Keratinocyte (primary cell): Measurements from ENCODE around the gene BATF.

Experiments
- EZH2 ChIP-seq: IDR thresholded peaks from one replicate; pipeline ENCODE4 v1.6.1; 2012; ENCODE audit warnings: inconsistent platforms, mild to moderate bottlenecking, low read length, moderate library complexity
- TF ChIP-seq, protein P1 (sequence below), 3 experiments: IDR thresholded peaks in 1 of 3; conservative IDR thresholded peaks in 1 of 3; optimal IDR thresholded peaks in 1 of 3; 2 replicates in 2 of 3; 3 replicates in 1 of 3; pipeline versions ENCODE3 to v1.5.1; 2011; ENCODE audit warnings: low read length in 3 of 3, mild to moderate bottlenecking in 3 of 3, moderate library complexity in 2 of 3, control low read depth in 1 of 3, inconsistent platforms in 1 of 3; ENCODE audit not compliant: insufficient read depth in 2 of 3; ENCODE audit errors: extremely low read depth in 1 of 3

DNA sequence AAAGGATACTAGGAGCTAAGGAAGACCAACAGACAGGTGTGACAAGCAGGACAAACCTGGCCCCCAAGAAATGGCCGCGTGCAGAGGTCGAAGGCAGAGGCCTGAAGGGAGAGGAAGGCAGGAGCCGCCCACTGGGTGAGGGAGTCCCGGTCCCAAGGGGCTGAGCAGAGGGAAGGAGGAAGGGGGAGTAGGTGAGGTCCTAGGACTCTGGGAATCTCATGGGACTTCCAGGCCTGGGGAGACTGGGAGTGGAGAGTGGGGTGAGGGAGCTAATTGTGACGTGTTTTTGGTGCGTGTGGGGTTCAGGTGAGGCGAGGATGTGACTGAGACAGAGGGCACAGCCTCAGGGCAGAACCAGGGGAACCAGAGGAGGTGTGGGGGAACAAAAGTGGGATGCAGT lies 44.5 kb downstream of the BATF start:
- TF ChIP-seq, protein P1, sequence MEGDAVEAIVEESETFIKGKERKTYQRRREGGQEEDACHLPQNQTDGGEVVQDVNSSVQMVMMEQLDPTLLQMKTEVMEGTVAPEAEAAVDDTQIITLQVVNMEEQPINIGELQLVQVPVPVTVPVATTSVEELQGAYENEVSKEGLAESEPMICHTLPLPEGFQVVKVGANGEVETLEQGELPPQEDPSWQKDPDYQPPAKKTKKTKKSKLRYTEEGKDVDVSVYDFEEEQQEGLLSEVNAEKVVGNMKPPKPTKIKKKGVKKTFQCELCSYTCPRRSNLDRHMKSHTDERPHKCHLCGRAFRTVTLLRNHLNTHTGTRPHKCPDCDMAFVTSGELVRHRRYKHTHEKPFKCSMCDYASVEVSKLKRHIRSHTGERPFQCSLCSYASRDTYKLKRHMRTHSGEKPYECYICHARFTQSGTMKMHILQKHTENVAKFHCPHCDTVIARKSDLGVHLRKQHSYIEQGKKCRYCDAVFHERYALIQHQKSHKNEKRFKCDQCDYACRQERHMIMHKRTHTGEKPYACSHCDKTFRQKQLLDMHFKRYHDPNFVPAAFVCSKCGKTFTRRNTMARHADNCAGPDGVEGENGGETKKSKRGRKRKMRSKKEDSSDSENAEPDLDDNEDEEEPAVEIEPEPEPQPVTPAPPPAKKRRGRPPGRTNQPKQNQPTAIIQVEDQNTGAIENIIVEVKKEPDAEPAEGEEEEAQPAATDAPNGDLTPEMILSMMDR (optimal IDR thresholded peaks at IDR 0.05 in 1 of 3, IDR thresholded peaks at IDR 0.05 in 1 of 3, conservative IDR thresholded peaks at IDR 0.05 in 1 of 3; ENCODE audit: extremely low read depth in 1 of 3, insufficient read depth in 2 of 3, low read length in 3 of 3): no peak
- no peak for TF ChIP-seq EZH2
